ENCODE results near the gene SLC25A45. TPM values are rescaled to one million over a fixed set of nuclear protein-coding genes. Genes with fewer than 3 reads are reported as not detected.

SLC25A45 gene
- polyA plus RNA-seq (ENCODE audit: insufficient read length): 7.2 TPM
- long read RNA-seq, donor 1, partial matches to known transcripts: 0 of 7 reads
- long read RNA-seq, donor 1, other reads (novel, unspliced or antisense): 7 of 7 reads
- long read RNA-seq, donor 2, partial matches to known transcripts: 0 of 1 reads
- long read RNA-seq, donor 2, other reads (novel, unspliced or antisense): 0 of 1 reads
- long read RNA-seq, donor 3, partial matches to known transcripts: 16 of 16 reads
- long read RNA-seq, donor 3, other reads (novel, unspliced or antisense): 0 of 16 reads
- long read RNA-seq, donor 4: 0 reads
- long read RNA-seq, donor 5: 0 reads
- long read RNA-seq, donor 6: 0 reads
- long read RNA-seq, donor 7, partial matches to known transcripts: 0 of 2 reads
- long read RNA-seq, donor 7, other reads (novel, unspliced or antisense): 0 of 2 reads
- long read RNA-seq, donor 8: 0 reads

GRCh38 chr11:65382033-65382803, at the start of gene SLC25A45:
Gene SLC25A45 (minus strand): TSS chr11:65382646. CDS start chr11:65381951, 695 bp downstream.
- peak; percentile 82 for DNase-seq

- no peak for DNase-seq
These were observed 49.1 kb upstream of the SLC25A45 start for GRCh38 chr11:65431451-65432099.

DNA sequence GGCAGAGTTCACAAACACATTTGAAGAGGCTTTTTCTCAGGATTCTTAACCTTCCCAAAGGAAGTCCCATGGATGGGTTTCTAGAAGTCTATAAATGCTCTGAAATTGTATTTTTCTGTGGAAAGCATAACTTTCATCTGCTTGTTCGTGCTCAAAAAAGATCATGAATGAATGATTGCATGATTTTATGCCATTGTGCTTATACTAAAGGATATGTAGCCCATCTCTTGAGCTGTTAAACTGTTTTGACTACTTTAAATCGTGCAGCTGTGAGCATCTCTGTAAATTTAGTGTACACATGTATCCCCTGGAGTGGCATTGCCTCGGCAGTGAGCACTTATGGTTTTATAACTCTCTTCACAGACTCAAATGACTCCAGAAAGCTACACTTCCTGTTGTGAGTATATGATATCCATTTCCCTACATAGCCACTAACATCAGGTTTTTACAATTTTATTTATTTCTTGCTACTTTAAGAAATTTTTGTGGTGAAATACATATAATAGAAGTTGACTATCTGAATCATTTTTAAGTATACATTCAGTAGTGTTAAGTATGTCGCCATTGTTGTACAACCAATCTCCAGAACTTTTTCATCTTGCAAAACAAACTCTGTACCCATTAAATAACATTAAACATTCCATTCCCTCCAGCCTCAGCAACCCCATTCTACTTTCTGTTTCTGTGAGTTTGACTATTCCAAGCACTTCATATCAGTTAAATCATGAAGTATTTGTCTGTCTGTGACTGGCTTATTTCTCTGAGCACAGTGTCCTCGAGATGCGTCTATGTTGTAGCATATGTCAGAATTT, 48.2 kb upstream of the SLC25A45 start:
- no peak for DNase-seq

GRCh38 chr11:65429724-65430405, 47.4 kb upstream of the SLC25A45 start:
- no peak for DNase-seq

DNA sequence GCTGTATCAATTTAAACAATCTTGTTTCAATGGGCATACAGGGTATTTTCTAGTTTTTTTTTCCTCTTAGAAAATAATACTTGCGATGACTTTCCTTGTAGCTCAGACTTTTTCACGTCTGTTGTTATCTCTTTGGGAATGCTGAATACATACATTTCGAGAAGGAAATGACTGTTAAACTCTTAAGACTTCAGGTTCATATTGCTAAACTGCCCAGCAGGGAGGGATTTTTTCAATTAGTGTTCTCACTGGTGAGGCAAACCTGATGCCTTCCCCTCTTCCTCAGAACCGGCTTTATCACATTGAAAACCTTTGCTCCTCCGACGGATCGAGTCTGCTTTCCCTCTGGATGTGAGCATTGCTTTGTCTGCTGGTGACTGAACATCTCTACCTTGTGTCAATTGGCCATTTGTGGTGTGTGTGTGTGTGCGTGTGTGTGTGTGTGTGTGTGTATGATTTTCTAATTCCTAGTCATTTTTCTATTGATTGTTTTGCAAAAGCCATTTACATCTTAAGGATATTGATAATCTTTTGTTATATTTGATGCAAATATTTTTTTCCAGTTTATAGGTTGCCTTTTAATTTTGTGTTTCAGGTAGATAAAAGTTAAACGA, 46.7 kb upstream of the SLC25A45 start:
- no peak for DNase-seq

- no peak for DNase-seq
These were observed 46.2 kb upstream of the SLC25A45 start for GRCh38 chr11:65428578-65429067.

- no peak for DNase-seq
These were observed 45.5 kb upstream of the SLC25A45 start for GRCh38 chr11:65427691-65428577.

- DNase-seq: no peak
These were observed 44.6 kb upstream of the SLC25A45 start for GRCh38 chr11:65426839-65427690.

GRCh38 chr11:65425971-65426838, 43.8 kb upstream of the SLC25A45 start:
- DNase-seq: no peak

GRCh38 chr11:65425105-65425970, 42.9 kb upstream of the SLC25A45 start:
- DNase-seq: no peak

DNA sequence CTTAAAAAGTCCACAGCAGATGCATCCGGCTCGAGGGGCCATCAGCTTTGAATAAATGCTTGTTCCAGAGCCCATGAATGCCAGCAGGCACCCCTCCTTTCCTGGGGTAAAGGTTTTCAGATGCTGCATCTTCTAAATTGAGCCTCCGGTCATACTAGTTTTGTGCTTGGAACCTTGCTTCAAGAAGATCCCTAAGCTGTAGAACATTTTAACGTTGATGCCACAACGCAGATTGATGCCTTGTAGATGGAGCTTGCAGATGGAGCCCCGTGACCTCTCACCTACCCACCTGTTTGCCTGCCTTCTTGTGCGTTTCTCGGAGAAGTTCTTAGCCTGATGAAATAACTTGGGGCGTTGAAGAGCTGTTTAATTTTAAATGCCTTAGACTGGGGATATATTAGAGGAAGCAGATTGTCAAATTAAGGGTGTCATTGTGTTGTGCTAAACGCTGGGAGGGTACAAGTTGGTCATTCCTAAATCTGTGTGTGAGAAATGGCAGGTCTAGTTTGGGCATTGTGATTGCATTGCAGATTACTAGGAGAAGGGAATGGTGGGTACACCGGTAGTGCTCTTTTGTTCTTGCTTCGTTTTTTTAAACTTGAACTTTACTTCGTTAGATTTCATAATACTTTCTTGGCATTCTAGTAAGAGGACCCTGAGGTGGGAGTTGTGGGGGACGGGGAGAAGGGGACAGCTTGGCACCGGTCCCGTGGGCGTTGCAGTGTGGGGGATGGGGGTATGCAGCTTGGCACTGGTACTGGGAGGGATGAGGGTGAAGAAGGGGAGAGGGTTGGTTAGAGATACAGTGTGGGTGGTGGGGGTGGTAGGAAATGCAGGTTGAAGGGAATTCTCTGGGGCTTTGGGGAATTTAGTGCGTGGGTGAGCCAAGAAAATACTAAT, 42.0 kb upstream of the SLC25A45 start:
- no peak for DNase-seq

GRCh38 chr11:65423516-65424204, 41.2 kb upstream of the SLC25A45 start:
- no peak for DNase-seq

GRCh38 chr11:65422633-65423515, 40.4 kb upstream of the SLC25A45 start, which contains the start of gene NEAT1:
Gene NEAT1 (plus strand): TSS chr11:65422798.
- DNase-seq: peak; percentile 93

Data from left kidney (tissue), 8 donors.